Activated CD8-positive, alpha-beta memory T cell treated with anti-CD3 and anti-CD28 coated beads for 48 hours (primary cell): Measurements from ENCODE around the gene PLCD3.
"Not testable (repeated sequence)": the region's sequence is repeated elsewhere in the genome, so short reads cannot be mapped to it uniquely, and the experiment has no call there.

ENCODE experiments used
- DNase-seq, 3 experiments: peaks; one replicate each; pipeline ENCODE4 v3.0.0-alpha.2; 2020; ENCODE audit warnings: low read depth in 2 of 3, low spot score in 2 of 3

Gene PLCD3

GRCh38 chr17:45135978-45136791 is 3.9 kb upstream of the PLCD3 start:
- no peak for DNase-seq

DNA sequence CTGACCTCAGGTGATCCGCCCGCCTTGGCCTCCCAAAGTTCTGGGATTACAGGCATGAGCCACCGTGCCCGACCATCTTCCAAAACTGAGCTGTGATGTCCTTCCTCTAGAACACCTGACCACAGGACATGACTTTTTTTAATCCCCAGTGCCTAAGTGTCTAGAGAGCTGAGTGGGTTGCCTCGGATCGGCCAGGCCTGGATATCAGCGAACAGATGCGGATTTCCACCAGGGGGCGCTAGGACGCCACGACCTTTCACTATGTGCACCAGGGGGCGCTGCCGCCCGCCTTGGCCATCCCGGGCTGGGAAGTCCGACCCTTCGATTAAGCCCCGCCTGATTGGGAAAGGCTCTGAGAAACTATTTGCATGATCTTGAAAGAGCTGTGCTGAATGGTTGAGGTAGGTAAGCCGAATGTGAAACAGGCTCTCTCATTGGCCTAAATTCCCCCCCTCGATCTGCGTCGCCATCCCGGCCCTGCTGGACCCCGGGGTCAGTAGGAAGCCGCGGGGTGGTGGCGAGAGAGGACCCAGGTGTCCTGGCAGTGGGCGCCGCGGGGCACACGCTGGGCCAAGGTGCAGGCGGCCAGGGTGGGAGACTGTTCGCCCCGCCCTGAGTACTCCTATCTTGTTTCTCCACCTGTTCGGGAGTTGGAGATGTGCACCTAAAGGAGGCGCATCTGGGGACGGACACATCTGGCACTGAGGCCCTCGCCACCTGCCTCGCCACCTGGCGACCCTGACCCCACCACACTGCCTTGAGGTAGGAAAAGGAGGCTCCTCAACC is 3.1 kb upstream of the PLCD3 start, which contains the start of gene ACBD4:
ACBD4 (plus strand) TSS at position 496 of the 786 bp plus-strand sequence. CDS start 458 bp downstream, outside the sequence.
- peak; percentile 95 to 99 (median 99) for DNase-seq

DNA sequence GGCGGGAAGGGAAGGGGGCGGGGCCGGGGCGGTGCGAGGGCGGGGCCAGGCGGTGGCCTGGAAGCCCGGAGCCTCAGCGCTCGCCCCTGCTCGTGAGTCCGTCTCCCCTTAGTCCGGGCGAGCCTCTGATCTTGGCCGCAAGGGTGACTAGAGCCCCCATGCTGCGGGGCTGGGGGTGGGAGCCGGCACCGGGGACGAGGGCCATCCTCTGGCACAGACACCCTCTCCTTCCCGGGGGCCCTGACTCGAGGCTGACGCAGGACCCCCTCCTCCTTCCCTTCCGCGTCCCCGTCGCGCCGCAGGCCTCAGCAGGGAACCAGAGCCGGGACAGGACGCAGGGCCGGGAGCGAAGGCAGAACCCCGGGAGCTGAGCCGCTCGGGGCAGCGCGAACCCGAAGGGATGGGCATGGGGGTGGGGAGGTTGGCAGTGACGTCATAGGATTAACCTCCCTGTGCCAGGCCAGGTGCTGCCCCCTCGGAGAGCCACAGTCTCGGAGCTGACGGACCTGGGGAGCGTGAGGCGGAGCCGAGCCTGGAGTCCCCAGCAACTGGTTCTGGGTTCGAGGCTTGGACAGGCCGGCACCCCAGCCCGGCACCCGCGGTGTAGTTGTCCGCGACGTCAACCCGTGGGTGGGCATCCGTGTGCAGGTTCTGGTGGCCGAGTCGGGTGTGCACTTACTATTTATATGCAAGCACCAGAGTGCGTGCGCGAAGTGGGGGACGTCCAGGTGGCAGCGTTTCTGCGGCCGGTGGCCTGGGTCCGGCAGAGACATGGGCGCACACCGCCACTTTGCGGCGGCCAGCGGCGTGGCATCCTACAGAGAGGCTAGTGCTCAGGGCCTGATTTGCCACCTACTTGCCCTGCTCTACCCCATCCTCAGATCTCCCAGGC is 503 bp upstream of the PLCD3 start:
- DNase-seq = peak; percentile 52 to 63 (median 55)

DNA sequence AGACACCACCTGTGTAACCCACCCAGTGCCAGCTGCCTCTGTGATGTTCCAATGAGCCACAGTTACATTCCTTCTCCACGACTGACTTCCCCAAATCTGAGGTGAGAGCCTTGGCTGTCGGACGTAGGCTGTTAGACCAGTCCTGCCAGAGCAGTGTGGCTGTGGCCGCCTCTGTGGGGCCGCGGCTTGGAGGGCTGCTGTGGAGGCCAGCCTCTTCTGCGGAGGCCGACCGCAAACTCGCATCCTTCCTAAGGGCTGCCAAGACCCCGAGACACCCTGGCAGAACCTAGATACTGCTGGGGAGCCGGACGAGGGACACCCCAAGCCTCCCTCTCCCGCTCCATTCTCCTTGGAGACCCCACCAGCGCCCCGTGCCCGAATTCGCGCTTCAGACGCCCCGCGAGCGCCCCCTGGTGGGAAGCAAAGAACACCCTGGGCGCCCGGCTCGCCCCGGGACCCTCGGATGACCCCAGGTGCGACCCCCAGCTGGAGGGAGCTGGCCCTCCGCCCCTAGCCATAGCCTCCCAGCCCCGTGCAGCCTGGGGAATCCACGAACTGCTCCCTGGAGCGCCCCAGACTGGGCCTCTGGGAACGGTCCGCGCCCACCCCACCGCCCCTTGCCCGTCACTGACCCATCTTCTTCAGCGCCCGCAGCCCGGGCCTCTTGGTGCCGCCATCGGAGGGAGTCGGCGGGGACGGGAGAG is 547 bp downstream of the PLCD3 start:
- DNase-seq = peak in 1 of 3 experiments; percentile 62

DNA sequence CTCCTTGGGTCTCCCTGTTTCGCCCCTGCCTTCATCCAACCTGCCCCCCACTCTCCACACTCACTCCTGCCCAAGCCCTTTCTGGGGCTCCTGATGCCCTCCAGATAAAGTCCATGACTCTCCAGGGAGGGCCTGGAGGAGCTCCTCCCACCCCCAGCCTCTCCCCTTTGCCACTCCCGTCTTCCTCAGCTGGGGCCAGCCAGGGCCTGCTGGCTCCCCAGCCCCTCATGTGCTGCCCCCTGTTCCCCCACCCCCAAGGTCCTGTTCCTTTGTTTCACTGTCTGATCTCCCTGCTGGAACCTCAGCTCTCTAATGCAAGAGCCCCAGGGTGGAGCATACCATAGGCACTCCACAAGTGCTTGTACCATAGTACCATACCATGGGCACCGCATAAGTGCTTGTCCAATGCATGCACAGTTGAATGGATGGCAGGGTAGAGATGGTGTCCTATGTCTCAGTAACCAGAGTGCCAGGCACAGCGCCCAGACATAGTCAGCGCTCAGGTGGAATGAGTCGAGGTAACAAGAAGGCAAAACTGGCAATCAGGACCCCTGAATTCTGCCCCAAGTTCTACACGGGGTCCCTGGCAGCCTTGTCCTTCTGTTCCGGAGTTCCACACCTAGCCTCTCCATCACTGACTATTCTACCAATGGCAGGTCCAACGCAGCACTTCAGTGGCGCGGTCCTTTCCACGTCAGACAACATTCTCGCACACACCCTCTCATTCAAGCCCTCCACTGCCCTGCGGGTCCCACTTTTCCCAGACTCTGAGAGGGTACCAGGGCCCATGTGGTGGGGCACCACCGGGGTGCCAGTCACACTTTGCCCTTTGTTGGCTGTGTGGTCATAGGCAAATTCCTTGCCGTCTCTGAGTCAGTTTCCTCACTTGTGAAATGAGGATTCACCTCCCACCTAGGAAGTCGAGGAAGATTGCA is 1.4 kb downstream of the PLCD3 start:
- no peak for DNase-seq

- DNase-seq = no peak
These were observed 2.2 kb downstream of the PLCD3 start for GRCh38 chr17:45129940-45130680.

GRCh38 chr17:45129426-45129939 is 2.8 kb downstream of the PLCD3 start:
- DNase-seq = no peak

GRCh38 chr17:45128989-45129388 is 3.3 kb downstream of the PLCD3 start:
- DNase-seq = no peak

- no peak for DNase-seq
These were observed 4.0 kb downstream of the PLCD3 start for GRCh38 chr17:45128331-45128730.

GRCh38 chr17:45127548-45128300 is 4.6 kb downstream of the PLCD3 start:
- no peak for DNase-seq

DNA sequence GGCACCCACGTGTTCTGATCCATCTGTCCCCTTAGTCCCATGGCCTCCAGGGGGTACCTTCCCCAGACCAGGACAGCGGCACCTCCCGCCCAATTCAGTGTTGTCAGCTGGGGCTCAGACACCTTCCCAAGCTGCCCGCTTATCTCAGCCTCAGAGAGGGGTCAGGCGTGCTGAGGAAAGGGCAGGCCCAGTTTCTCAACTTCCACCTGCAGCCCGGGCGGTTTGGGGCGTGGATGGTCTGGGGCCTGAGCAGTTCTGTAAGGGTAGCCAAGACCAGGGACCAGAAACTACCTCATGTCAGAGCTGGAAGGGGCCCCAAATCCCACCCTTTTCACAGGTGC is 5.1 kb downstream of the PLCD3 start:
- no peak for DNase-seq

DNA sequence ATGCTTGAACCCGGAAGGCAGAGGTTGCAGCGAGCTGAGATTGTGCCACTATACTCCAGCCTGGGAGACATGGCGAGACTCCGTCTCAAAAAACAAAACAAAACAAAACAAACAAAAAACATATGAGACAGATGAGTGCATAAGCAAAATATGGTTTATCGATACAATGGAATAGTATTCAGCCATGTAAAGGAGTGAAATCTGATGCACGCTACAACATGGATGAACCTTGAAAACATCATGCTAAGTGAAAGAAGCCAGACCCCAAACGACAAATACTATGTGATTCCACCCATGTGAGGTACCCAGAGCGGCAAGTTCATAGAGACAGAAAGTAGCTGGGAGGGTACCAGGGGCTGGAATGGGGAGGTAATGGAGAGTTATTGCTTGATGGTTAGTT is 6.8 kb downstream of the PLCD3 start:
- DNase-seq = no peak

- not testable (repeated sequence) for DNase-seq
These were observed 7.6 kb downstream of the PLCD3 start for GRCh38 chr17:45124797-45125122.

DNA sequence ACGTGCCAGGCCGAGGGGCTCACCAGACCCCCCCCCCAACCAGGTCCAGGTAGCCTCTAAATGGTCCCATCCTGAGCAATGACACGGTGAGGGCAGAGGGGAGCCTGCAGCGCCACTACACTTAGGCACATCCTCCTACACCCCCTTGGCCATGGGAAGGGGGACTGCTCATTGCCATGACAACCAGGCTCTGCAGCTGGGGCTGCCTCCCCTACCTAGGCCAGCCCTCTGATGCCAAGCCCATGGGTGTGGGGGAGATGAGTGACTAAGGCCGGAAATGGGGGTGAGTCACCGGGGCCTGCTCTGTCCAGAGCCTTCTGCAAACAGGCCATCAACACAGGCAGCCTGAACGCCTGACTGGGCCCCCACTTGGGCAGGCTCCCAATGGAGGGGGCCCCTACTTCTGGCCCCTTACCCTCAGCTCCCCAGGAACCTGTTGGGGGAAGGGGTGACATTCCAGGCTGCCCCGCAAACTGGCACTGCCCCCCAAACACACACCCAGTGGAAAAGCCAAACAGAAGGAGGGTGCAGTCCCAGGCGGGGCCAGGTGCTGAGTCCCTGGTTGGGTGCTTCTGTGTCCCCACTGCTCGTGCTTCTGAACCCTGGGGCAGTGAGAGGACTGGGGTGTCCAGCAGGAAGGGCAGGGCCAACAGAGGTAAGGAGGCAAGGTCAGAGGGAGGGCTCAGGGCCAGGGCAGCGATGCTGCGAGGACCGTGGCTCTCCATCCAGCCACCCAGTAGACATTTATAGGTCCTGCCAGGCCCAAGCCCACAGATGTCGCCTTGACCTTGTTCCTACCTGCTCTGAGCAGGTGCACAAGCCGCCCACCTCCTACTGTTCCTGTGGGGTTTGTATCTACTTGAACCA is 8.2 kb downstream of the PLCD3 start:
- no peak for DNase-seq

DNA sequence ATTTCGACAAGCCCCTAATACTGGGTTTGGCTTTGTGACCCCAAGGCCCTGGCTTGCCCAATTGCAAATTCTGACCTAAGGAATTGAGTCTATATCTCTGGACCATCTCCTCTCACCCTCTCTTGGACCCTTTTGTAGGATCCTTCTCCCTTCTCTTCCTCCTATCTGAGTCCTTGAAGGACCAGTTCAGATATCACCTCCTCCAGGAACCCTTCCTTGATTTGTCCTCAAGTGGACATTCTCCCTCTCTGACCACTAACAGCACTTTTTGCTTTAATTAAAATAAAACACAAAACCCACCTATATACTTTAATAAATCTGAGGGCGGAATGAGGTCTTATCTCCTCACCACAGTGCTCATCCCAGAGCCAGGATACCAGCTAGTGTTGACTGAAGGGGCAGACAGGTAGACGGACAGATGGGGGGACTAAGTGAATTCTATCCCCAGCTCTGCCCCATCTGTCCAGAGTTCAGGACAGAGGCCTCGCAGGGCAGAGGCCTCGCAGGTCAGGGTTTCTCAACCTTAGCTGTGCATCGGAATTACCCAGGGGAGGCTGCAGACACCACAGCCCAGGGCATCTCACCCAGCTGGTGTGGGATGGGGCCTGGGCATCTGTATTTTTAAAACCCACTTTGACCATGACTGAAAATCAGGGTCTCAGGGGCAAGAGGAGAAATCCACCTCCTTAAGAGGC is 9.1 kb downstream of the PLCD3 start:
- DNase-seq = no peak

DNA sequence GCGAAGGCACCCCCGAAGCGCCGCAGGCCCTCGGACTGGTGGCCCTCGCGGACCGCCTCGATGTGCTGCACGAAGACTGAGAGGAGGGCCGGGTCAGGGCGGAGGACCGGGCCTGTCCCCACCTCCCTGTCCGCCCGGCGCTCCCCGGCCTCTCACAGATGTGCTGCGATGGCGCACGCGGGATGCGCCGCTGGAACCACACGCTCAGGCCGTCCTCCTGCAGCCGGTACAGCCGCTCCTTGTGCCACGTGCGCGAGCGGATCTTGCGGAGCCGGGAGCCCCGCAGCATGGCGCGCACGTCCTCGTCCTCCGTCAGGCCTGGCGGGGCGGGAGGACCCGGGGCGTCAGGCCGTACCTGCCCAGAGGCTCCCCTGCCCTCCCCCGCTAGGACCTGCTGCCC is 11.3 kb downstream of the PLCD3 start:
- no peak for DNase-seq

- no peak for DNase-seq
These were observed 11.8 kb downstream of the PLCD3 start for GRCh38 chr17:45120558-45120957.
